Transverse colon (tissue), 4 donors: ENCODE measurements around the gene VIPAS39.

Source experiments
- POLR2A ChIP-seq: fragments of 450-650 bp; IDR thresholded peaks from one replicate; pipeline ENCODE4 v1.6.1; 2016; ENCODE audit warnings: antibody characterized with exemption, mild to moderate bottlenecking, moderate library complexity
- POLR2AphosphoS5 ChIP-seq, 3 donors: sonication (generic); formaldehyde crosslinking; IDR thresholded peaks; one replicate each; pipeline ENCODE4 v1.6.1; 2016; ENCODE audit warnings: antibody characterized with exemption in 3 of 3
- TF ChIP-seq, protein P1 (sequence below), 5 experiments: fragments of 200-600 bp in 3 of 5; fragments of 450-650 bp in 2 of 5; sonication (generic) in 3 of 5; IDR thresholded peaks; 1 replicate in 2 of 5; 2 replicates in 3 of 5; pipeline ENCODE4 v1.5.1; 2016 to 2017; ENCODE audit warnings: antibody characterized with exemption in 5 of 5, inconsistent platforms in 3 of 5, mild to moderate bottlenecking in 2 of 5, moderate library complexity in 1 of 5

DNA sequence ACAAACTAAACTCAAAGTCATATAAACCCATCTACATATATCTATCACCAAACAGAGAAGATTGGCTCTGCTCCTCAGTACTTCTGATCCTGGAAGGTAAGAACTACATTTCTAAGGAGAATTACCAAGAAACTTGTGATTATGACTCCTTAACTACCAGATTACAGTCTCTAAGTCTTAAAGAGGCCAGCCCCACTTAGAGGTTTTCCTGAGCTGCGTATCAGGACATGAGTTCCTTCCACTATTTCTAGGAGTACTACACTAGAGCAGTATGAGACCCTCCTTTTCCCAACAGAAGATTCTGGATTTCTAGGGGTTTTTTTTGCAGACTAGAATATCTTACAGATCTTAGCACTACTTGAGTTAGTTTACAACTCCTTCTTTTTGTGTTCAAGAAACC is 34.0 kb downstream of the VIPAS39 start, which contains the start of gene NOXRED1:
- TF ChIP-seq POLR2AphosphoS5 (IDR thresholded peaks at IDR 0.05) (no peak), POLR2A (no peak)
- TF ChIP-seq, protein P1, sequence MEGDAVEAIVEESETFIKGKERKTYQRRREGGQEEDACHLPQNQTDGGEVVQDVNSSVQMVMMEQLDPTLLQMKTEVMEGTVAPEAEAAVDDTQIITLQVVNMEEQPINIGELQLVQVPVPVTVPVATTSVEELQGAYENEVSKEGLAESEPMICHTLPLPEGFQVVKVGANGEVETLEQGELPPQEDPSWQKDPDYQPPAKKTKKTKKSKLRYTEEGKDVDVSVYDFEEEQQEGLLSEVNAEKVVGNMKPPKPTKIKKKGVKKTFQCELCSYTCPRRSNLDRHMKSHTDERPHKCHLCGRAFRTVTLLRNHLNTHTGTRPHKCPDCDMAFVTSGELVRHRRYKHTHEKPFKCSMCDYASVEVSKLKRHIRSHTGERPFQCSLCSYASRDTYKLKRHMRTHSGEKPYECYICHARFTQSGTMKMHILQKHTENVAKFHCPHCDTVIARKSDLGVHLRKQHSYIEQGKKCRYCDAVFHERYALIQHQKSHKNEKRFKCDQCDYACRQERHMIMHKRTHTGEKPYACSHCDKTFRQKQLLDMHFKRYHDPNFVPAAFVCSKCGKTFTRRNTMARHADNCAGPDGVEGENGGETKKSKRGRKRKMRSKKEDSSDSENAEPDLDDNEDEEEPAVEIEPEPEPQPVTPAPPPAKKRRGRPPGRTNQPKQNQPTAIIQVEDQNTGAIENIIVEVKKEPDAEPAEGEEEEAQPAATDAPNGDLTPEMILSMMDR (IDR thresholded peaks at IDR 0.05): no peak
